ENCODE measurements around the gene RTN1.

RTN1 gene

GRCh38 chr14:59811073-59811472 lies 59.5 kb downstream of the RTN1 start:
- no peak for DNase-seq (ENCODE audit: low read depth, low spot score)
- no peak overlapping the region for H3K27ac ChIP-seq

GRCh38 chr14:59803052-59803540 lies 67.5 kb downstream of the RTN1 start:
- H3K27ac ChIP-seq: no peak overlapping the region
- DNase-seq (ENCODE audit: low read depth, low spot score): no peak

DNA sequence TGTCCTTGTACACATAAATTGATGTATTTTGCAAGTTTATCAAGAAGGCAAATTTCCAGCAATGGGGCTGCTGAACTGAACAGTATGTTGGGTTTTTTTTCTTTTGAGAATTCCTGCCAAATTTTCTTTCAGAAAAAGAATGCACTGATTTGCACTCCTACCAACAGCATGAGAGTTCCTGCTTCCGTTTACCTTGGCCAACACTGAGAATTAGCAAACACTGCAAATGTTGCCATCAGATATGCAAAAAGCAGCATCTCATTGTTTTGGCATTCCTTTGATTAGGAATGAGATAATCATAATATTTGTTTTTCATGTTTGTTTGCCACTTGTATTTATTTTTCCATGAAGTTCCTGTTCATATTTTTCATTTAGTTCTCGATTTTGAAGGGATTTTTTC lies 82.4 kb downstream of the RTN1 start:
- H3K27ac ChIP-seq: no peak overlapping the region
- no peak for DNase-seq (ENCODE audit: low read depth, low spot score)

- H3K27ac ChIP-seq: no peak overlapping the region
Observed at GRCh38 chr14:59787045-59787674, 83.4 kb downstream of the RTN1 start.

GRCh38 chr14:59785629-59786028 lies 84.9 kb downstream of the RTN1 start:
- no peak for DNase-seq (ENCODE audit: low read depth, low spot score)
- no peak overlapping the region for H3K27ac ChIP-seq

More at GRCh38 chr14:59787045-59787674, 83.4 kb downstream of the RTN1 start:
- no peak for DNase-seq (ENCODE audit: low read depth, low spot score)

GRCh38 chr14:59782760-59783159 lies 87.8 kb downstream of the RTN1 start:
- no peak overlapping the region for H3K27ac ChIP-seq
- no peak for DNase-seq (ENCODE audit: low read depth, low spot score)

DNA sequence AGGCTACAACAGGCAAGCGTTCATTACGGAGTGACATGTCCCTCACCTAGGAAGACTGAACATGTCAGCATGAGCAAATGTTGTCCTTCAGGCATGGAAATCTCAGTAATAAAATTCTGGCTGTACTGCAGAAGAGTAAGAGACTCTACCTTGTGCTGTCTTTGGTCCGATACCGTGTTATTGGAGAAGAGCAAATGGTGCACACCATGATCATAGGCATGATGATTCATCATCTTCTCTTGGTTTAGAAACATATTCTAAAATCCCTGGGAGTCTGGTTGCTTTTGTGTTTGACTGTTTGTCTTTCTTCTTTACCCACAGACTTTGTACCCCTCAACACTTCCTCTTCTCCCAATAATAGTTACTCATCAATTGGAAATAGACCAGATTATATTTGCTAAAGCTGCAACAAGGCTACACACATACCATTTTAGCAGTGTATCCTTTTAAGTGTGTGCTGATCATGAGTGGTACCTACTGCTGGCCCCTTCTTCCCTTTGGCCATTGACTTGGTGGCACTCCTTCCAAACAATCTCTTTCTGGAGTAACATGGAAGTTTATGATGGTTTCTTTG lies 93.5 kb downstream of the RTN1 start:
- H3K27ac ChIP-seq: no peak overlapping the region
- DNase-seq (ENCODE audit: low read depth, low spot score): no peak

DNA sequence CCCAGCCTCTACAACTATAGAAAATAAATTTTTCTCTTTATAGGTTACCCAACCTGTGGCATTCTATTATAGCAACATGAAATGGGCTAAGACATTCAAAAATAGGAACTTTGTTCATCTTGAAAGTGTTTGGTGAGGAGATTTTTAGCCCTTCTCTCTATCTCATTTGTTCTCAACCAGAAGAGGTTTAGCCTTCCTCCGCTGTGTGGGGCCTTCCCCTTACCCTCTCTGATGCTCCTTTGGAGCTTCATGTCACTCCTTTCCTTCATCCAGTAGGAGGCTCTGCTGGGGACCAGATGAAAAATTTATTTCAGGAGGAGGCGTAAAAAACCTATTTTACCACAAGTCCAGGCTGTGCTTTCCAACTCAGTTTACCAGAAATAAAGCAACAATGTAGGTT lies 94.1 kb downstream of the RTN1 start:
- H3K27ac ChIP-seq: no peak overlapping the region
- no peak for DNase-seq (ENCODE audit: low read depth, low spot score)

DNA sequence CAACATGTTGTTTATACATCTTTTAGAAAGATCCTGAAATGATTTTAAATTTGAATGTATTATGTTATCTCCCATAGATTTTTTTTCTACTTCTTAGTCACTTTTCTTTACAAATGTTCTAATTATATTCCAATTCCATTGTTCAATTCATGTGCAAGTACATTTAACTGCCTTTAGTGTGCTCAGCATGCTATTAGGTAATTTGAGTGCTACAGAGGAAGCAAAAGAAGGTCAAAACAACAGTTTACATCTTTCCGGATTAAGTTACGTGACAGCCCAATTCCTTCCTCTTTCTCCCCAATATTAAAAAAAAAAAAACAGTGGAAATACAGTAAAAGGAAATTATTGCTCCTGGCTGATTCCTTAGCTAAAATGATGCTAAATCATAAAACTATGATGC lies 98.3 kb downstream of the RTN1 start:
- no peak overlapping the region for H3K27ac ChIP-seq
- no peak for DNase-seq (ENCODE audit: low read depth, low spot score)

GRCh38 chr14:59771577-59771976 lies 99.0 kb downstream of the RTN1 start:
- H3K27ac ChIP-seq: no peak overlapping the region
- no peak for DNase-seq (ENCODE audit: low read depth, low spot score)

DNA sequence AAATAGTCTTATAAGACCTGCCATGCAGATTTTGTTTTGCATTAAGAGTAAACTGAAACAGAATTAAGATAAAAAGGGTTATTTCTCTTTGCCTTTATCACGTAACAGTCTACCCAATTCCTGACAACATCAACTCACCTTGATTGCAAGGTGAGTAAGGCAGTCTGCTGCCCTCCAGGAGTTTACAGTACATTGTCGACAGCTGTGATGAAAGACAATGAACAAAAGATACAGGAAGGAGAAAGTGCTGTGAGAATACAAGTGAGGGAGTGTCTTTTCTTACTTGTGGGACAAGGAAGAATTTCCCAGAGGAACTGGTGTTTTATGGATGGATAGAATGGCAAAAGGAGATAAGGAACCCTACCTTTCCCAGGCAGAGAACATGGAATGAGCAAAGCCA lies 101.0 kb downstream of the RTN1 start:
- no peak for DNase-seq (ENCODE audit: low read depth, low spot score)
- H3K27ac ChIP-seq: no peak overlapping the region

DNA sequence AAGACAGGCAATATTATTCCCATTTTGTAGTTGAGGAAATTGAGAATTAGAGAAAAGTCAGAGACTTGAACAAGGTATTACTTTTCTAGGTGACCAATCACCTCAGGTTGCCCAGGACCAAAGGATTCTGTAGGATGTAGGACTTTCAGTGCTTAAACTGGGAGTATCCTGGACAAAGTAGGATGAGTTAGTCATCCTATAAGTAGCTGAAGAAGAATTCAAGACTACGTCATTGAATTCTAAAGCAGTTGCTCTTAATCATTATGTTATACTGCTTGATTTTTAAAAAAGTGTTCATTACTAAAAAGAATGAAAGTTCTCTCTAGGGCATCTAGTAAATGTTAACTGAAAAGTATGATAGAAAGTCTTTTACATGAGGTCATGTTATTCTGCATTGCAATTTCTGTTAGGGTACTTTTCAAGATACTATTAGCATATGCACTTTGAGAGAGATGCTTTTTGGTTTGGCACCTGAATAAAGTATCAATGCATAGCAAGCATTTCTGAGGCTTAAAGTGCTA lies 101.7 kb downstream of the RTN1 start:
- H3K27ac ChIP-seq: no peak overlapping the region
- no peak for DNase-seq (ENCODE audit: low read depth, low spot score)

GRCh38 chr14:59761851-59762250 lies 108.7 kb downstream of the RTN1 start:
- H3K27ac ChIP-seq: no peak overlapping the region
- no peak for DNase-seq (ENCODE audit: low read depth, low spot score)

GRCh38 chr14:59755409-59756135 lies 115.0 kb downstream of the RTN1 start:
- DNase-seq (ENCODE audit: low read depth, low spot score): no peak
- no peak overlapping the region for H3K27ac ChIP-seq

- no peak for DNase-seq (ENCODE audit: low read depth, low spot score)
- no peak overlapping the region for H3K27ac ChIP-seq
Observed at GRCh38 chr14:59754256-59754655, 116.3 kb downstream of the RTN1 start.

- DNase-seq (ENCODE audit: low read depth, low spot score): no peak
Observed at GRCh38 chr14:59753512-59753911, 117.1 kb downstream of the RTN1 start.

GRCh38 chr14:59751578-59751977 lies 119.0 kb downstream of the RTN1 start:
- no peak overlapping the region for H3K27ac ChIP-seq
- no peak for DNase-seq (ENCODE audit: low read depth, low spot score)

More at GRCh38 chr14:59753512-59753911, 117.1 kb downstream of the RTN1 start:
- H3K27ac ChIP-seq: no peak overlapping the region

GRCh38 chr14:59739794-59740193 lies 130.8 kb downstream of the RTN1 start:
- DNase-seq (ENCODE audit: low read depth, low spot score): no peak
- no peak overlapping the region for H3K27ac ChIP-seq

DNA sequence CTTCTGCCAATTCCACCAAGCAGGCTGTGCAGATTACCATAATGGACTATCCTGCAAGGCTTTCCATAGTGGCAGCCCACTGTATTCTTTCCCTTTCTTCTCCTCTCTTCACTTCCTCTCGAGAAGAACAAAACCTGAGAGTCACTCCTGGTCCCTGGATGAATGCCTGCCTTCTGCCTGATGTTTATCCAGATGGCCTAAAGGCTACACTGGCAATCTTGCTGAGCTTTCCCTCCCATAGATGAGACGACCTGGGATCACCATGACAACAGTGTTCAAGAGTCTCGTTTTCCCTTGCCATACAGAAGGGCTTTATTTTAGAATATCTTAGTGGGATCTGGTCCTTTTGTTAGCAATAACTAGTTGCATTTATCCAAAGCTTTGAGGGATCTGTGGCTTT lies 142.3 kb downstream of the RTN1 start:
- no peak overlapping the region for H3K27ac ChIP-seq
- no peak for DNase-seq (ENCODE audit: low read depth, low spot score)

DNA sequence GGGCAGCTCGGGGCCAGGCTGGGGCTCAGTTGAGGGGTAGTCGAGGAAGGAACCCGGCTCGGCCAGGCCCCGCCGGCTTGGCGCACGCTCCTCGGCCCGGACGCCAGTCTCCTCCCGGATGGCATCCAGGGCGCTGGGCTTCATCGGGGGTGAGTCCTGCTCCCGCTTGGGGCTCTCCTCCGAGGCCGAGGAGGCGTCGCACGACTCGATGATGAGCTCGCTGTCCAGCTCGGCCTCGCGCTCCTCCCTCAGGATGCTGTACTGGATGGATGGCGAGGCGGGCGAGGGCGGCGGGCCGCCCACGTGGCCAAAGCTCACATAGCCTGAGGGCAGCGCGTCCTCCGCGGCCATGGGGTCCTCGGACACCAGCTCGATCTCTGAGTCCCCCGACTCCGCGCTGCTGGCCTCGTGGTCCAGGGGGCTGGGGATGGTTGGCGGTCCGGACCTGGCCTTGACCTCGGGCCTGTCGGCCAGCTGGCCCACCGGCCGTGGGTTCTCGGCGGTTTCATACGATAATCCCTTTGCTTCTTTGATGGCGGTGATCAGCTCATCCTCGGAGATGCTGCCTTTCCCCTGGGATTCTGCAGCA lies 143.4 kb downstream of the RTN1 start:
- no peak for DNase-seq (ENCODE audit: low read depth, low spot score)
- H3K27ac ChIP-seq: no peak overlapping the region

DNA sequence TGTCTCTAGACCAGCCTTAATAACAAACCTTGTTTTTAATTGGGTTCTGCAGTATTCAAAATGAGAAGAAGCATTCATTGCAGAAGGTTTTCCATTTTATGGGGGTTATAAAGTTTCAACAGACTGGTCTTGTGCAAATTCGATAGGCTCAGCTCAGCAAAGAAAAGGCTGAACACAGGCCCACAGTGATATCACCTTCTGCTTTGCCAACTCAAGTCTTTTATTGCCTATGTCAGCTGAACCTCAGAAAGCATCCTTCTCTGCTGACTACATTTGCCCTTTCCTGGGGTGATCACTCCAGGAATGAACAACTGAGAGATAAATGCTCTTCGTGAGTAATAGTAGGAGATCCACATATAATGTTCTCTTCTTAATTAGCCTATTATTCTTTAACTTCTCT lies 159.5 kb downstream of the RTN1 start:
- no peak for DNase-seq (ENCODE audit: low read depth, low spot score)
- H3K27ac ChIP-seq: no peak overlapping the region

All from epithelial cell of prostate (primary cell).